Measurements from ENCODE around the gene CCDC97.
"Not testable (repeated sequence)": the region's sequence is repeated elsewhere in the genome, so short reads cannot be mapped to it uniquely, and the experiment has no call there.

Gene CCDC97

GRCh38 chr19:41364524-41365391 lies 54.8 kb downstream of the CCDC97 start:
- DNase-seq (ENCODE audit: low spot score): no peak

- DNase-seq (ENCODE audit: low spot score): no peak
Observed at GRCh38 chr19:41366089-41366488, 56.1 kb downstream of the CCDC97 start.

GRCh38 chr19:41367848-41368301 lies 57.9 kb downstream of the CCDC97 start:
- no peak for DNase-seq (ENCODE audit: low spot score)

- DNase-seq (ENCODE audit: low spot score): no peak
Observed at GRCh38 chr19:41369769-41370168, 59.8 kb downstream of the CCDC97 start.

GRCh38 chr19:41371119-41371518 lies 61.1 kb downstream of the CCDC97 start:
- not testable (repeated sequence) for DNase-seq (ENCODE audit: low spot score)

GRCh38 chr19:41371541-41371940 lies 61.6 kb downstream of the CCDC97 start:
- DNase-seq (ENCODE audit: low spot score): no peak

- DNase-seq (ENCODE audit: low spot score): no peak
Observed at GRCh38 chr19:41372501-41372900, 62.5 kb downstream of the CCDC97 start.

GRCh38 chr19:41373993-41374392 lies 64.0 kb downstream of the CCDC97 start:
- DNase-seq (ENCODE audit: low spot score): peak; percentile 73
